Measurements from ENCODE around the gene TEX22. TPM values are rescaled to one million over a fixed set of nuclear protein-coding genes. Genes with fewer than 3 reads are reported as not detected.

TEX22 gene
- total RNA-seq, 1 donor from 2014 or later = 3.2 TPM

DNA sequence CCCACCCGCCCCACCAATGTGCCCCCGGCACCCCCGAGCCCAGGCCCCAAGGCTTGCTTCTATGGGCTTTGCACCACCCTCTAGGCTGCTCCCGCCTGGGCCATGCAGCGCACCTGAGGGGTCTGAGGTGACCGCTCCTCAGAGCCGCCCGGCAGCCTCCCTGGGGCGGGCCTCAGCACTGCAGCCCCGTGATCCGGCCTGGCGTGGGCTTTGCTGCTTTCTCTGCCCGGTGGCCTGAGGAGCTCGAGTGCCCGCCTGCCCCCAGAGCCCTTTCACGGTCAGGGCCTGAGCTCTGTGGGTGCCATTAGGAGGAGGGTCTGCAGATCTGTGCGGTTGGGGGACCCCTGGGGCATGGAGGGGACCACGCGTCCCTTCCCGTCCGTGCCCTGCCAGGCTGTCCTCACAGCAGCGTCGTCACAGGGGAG is 27.5 kb downstream of the TEX22 start:
- DNase-seq (no peak), ATAC-seq (no peak)
- Histone ChIP-seq H3K4me3 (no peak overlapping the region), H3K9me3 (no peaks in the 10 kb centered on the region), H3K27me3 (no peaks in the 10 kb centered on the region), H3K27ac (no peak overlapping the region), H3K4me1 (peaks cover 16% of the 10 kb centered on the region), H3K36me3 (no peaks in the 10 kb centered on the region)
- intact Hi-C loops (cut with DNase I) = no loop called here
- TF ChIP-seq, protein P1, sequence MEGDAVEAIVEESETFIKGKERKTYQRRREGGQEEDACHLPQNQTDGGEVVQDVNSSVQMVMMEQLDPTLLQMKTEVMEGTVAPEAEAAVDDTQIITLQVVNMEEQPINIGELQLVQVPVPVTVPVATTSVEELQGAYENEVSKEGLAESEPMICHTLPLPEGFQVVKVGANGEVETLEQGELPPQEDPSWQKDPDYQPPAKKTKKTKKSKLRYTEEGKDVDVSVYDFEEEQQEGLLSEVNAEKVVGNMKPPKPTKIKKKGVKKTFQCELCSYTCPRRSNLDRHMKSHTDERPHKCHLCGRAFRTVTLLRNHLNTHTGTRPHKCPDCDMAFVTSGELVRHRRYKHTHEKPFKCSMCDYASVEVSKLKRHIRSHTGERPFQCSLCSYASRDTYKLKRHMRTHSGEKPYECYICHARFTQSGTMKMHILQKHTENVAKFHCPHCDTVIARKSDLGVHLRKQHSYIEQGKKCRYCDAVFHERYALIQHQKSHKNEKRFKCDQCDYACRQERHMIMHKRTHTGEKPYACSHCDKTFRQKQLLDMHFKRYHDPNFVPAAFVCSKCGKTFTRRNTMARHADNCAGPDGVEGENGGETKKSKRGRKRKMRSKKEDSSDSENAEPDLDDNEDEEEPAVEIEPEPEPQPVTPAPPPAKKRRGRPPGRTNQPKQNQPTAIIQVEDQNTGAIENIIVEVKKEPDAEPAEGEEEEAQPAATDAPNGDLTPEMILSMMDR (IDR thresholded peaks at IDR 0.05) = no peak

DNA sequence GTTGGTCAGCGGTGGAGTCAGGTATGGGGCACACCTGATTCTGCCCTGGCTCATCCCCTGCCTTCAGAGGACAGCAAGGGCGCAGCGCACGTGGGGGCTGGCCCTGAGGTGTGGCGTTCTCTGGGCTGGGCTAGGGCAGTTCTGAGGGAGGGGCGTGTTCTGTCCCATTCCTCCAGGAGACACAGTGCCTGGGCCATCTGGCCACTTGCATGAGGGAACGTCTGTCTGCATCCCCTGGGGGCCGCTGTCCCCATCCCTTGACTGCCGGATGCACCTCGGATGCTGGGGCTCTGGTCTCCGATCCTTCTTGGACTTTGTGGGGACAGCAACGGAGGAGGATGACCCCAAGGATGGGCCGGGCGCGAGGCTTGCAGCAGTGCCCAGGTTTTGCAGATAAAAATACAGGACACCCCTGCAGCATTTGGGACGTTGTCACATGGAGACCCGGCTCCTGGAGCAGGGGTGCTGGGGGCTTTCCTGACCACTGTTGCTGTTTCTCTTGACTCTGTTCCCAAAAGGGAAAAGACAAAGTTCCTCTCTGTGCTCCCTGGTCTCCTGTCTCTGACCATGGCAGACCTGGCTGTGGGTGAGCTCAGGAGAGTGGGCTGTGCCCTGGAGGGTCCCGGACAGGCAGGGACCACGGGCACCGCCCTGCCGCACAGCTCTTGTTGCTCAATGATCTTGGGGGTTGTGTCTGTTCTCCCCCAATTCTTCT is 28.2 kb downstream of the TEX22 start:
- H3K4me1 ChIP-seq = peaks cover 9% of the 10 kb centered on the region
- H3K4me3 ChIP-seq = no peak overlapping the region
- no peaks in the 10 kb centered on the region for H3K36me3 ChIP-seq
- DNase-seq (no peak), ATAC-seq (no peak)
- intact Hi-C loops (cut with DNase I) = no loop called here
- no peaks in the 10 kb centered on the region for H3K27me3 ChIP-seq
- H3K9me3 ChIP-seq = no peaks in the 10 kb centered on the region
- TF ChIP-seq, protein P1 (IDR thresholded peaks at IDR 0.05) = no peak
- no peak overlapping the region for H3K27ac ChIP-seq

DNA sequence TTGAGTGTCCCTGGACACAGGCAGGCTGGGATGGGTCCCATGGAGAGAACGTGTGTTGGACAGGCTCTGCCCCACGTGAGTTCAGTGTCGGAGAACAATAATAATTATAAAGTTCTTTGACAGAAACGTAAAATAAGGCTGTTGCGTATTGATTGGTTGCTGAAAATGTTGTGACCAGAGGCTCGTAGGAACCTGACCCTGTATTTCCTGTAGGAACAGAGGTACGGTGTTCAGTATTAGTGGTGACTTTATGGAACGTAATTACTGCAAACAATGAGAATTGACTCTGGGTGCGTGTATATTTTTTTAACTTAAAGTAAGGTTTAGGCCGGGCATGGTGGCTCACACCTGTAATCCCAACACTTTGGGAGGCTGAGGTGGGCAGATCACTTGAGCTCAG is 29.1 kb downstream of the TEX22 start:
- Histone ChIP-seq H3K27ac (no peak overlapping the region), H3K4me1 (peaks cover 4% of the 10 kb centered on the region), H3K27me3 (no peaks in the 10 kb centered on the region), H3K36me3 (no peaks in the 10 kb centered on the region), H3K4me3 (no peak overlapping the region), H3K9me3 (no peaks in the 10 kb centered on the region)
- TF ChIP-seq, protein P1 (IDR thresholded peaks at IDR 0.05) = no peak
- intact Hi-C loops (cut with DNase I) = no loop called here
- ATAC-seq (no peak), DNase-seq (no peak)

DNA sequence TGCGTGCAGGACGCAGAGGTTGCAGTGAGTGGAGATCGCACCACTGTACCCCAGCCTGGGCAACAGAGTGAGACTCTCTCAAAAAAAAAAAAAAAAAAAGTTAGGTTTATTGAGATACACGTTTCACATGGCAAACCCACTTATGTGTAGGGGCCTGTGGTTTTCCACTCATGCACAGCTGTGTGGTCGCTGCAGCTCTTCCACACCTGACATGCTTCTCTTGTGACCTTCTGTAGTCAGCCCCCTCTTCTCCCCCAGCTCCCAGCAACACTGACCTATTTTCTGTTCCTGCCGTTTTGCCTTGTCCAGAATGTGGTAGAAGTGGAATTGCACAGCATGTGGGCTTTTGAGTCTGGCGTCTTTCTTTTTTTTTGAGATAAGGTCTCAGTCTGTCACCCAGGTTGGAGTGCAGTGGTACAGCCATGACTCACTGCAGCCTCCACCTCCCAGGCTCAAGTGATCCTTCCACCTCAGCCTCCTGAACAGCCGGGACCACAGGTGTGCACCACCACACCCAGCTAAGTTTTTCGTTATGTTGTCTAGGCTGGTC is 29.7 kb downstream of the TEX22 start:
- intact Hi-C loops (cut with DNase I) = no loop called here
- Histone ChIP-seq H3K27ac (no peak overlapping the region), H3K9me3 (no peaks in the 10 kb centered on the region), H3K4me3 (no peak overlapping the region), H3K4me1 (peaks cover 4% of the 10 kb centered on the region), H3K36me3 (no peaks in the 10 kb centered on the region), H3K27me3 (no peaks in the 10 kb centered on the region)
- TF ChIP-seq, protein P1 (IDR thresholded peaks at IDR 0.05) = no peak
- ATAC-seq = no peak
- DNase-seq = no peak

DNA sequence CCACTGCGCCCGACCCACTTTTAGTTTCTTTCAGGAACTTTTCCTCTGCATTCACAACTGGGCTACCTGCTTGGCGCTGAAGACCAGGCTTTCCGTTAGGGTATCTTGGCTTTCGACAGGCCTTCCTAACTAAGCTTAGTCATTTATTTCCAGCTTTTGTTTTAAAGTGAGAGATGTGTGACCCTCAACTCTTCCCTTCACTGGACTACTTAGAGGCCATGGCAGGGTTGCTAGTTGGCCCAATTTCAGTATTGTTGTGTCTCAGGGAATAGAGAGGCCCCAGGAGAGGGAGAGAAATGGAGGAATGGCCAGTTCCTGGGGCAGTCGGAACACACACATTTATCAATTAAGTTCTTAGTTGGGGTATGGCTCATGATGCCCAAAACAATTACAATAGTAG is 31.7 kb downstream of the TEX22 start:
- TF ChIP-seq, protein P1 (IDR thresholded peaks at IDR 0.05) = no peak
- DNase-seq = no peak
- H3K4me1 ChIP-seq = peaks cover 4% of the 10 kb centered on the region
- intact Hi-C loops (cut with DNase I) = no loop called here
- H3K4me3 ChIP-seq = no peak overlapping the region
- H3K36me3 ChIP-seq = no peaks in the 10 kb centered on the region
- ATAC-seq = no peak
- no peaks in the 10 kb centered on the region for H3K9me3 ChIP-seq
- H3K27ac ChIP-seq = peak overlapping the region; percentile 17
- H3K27me3 ChIP-seq = no peaks in the 10 kb centered on the region
